HL-60 (cell line): ENCODE results near the gene L3MBTL3.

Experiments
- DNase-seq, 2 experiments: peaks; one replicate each; pipeline ENCODE4 v3.0.0-alpha.2; 2010 to 2020; ENCODE audit warnings: low read depth in 1 of 2, low spot score in 1 of 2
- H3K27ac ChIP-seq: fragments of 250-450 bp; sonication (Bioruptor Pico); replicated peaks from 2 replicates; pipeline ENCODE4 v1.5.1; 2020; ENCODE audit warnings: mild to moderate bottlenecking, moderate library complexity
- H3K27me3 ChIP-seq: fragments of 250-450 bp; sonication (Bioruptor Pico); 2 replicates; pipeline ENCODE4 v1.5.1; 2021; ENCODE audit warnings: mild to moderate bottlenecking, moderate library complexity; ENCODE audit not compliant: insufficient read depth, poor library complexity, severe bottlenecking
- H3K4me3 ChIP-seq: replicated peaks from 2 replicates; pipeline ENCODE4 v1.5.1; 2011; ENCODE audit warnings: mild to moderate bottlenecking, control low read depth, low read length; ENCODE audit not compliant: insufficient read depth
- CTCF ChIP-seq: IDR thresholded peaks from one replicate; pipeline ENCODE4 v1.5.1; 2011; ENCODE audit warnings: low read length, control low read depth, inconsistent platforms; ENCODE audit not compliant: insufficient read depth
- GABPA ChIP-seq: IDR thresholded peaks from 2 replicates; pipeline ENCODE4 v1.6.1; 2012; ENCODE audit warnings: low read depth
- POLR2AphosphoS5 ChIP-seq: IDR thresholded peaks from 2 replicates; pipeline ENCODE4 v1.6.1; 2012; ENCODE audit warnings: low read depth
- REST ChIP-seq: IDR thresholded peaks from 2 replicates; pipeline ENCODE4 v1.6.1; 2012; ENCODE audit warnings: low read depth; ENCODE audit not compliant: insufficient replicate concordance
- SPI1 ChIP-seq: IDR thresholded peaks from 2 replicates; pipeline ENCODE4 v1.6.1; 2012; ENCODE audit warnings: low read depth, mild to moderate bottlenecking, borderline replicate concordance

The L3MBTL3 gene

DNA sequence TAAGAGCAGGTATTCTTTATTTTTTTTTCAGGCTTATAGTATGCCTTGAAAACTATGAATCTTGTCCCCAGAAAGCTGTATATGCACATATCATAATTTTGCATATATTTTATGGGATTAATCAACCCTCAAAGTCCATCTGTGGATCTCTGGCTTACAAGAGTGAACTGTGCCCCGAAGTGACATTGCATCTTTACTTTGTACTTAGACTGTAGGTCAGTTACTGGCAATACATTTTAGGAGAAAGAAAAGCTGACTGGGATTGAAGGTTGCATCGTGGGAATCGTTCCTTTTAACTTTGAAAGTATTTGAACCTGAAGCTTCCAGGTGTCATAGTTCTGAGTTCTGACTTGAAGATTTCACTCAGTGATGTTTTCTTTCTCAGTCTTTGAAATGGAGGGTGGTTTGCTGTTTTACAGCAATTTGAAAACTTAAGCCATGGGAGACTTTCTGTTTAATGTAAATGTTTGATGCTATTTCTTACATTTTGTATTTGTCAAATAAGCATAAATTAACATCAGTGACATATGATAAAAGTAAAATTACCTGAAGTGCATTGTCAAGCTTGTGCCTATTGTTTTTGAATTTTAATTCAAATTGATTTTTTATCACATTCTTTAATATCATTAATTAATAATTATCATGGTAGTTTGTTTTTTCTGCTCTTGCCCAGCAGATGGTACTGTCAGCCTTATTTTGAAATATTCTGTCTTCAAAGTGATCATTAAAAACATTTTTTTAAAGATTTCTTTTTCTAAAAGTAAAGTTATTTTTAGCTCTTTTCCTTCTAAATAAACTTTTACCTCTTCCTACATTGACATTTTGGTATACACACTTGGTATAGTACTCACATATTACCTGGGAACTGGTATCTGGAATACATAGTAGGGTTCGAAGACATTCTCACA is 29.0 kb downstream of the L3MBTL3 start:
- no peaks in the 10 kb centered on the region for H3K27me3 ChIP-seq
- DNase-seq = no peak
- TF ChIP-seq GABPA (no peak), REST (no peak), POLR2AphosphoS5 (no peak), SPI1 (no peak), CTCF (no peak)
- H3K27ac ChIP-seq = no peak overlapping the region
- no peak overlapping the region for H3K4me3 ChIP-seq

- DNase-seq = no peak
- H3K4me3 ChIP-seq = no peak overlapping the region
- H3K27me3 ChIP-seq = no peaks in the 10 kb centered on the region
- TF ChIP-seq SPI1 (no peak), POLR2AphosphoS5 (no peak), CTCF (no peak), GABPA (no peak), REST (no peak)
- H3K27ac ChIP-seq = no peak overlapping the region
These were observed 31.8 kb downstream of the L3MBTL3 start for GRCh38 chr6:130050230-130050629.

DNA sequence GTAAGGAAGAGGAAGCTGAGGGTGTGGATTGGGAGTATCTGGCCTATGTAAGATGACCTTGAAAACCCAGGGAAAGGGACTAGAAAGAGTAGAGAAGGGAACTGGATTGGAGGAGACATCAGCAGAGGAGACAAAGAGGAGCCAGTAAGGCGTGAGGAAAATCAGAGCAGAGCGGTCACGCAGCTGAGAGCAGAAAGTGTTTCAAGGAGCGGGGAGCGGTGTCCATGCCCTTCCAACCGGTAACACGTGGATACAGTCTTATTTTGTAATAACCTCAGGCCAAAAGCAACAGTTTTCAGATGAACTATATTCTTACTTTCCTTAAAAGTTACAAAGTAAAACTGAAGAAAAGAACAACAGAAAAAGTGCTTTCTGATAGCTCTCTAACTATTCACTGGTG is 36.3 kb downstream of the L3MBTL3 start:
- DNase-seq = no peak
- TF ChIP-seq SPI1 = no peak
- TF ChIP-seq GABPA = no peak
- no peak for TF ChIP-seq POLR2AphosphoS5
- no peak for TF ChIP-seq CTCF
- TF ChIP-seq REST = no peak

More for the DNA sequence above, 36.3 kb downstream of the L3MBTL3 start:
- no peak overlapping the region for H3K4me3 ChIP-seq
- no peaks in the 10 kb centered on the region for H3K27me3 ChIP-seq
- H3K27ac ChIP-seq = no peak overlapping the region
